Activated T-helper 17 cell treated with anti-CD3 and anti-CD28 coated beads, Interleukin-2, amount 50 U/mL, for 72 hours (primary cell): Measurements from ENCODE around the gene RAP1GDS1. TPM values are rescaled to one million over a fixed set of nuclear protein-coding genes. Genes with fewer than 3 reads are reported as not detected.

Experiments used
- ATAC-seq: fragments of 150-1000 bp; cut with Tn5 transposase; replicated peaks from 2 replicates; pipeline ENCODE4 v1.10.0; 2021; ENCODE audit warnings: mild to moderate bottlenecking, moderate library complexity
- H3K27ac Mint-ChIP-seq: one replicate; pipeline ENCODE4 v1.8.0; 2022; ENCODE audit warnings: mixed read lengths
- H3K27me3 Mint-ChIP-seq: one replicate; pipeline ENCODE4 v1.8.0; 2022; ENCODE audit warnings: mixed read lengths
- H3K36me3 Mint-ChIP-seq: one replicate; pipeline ENCODE4 v1.8.0; 2022; ENCODE audit warnings: low read depth, mild to moderate bottlenecking, mixed read lengths
- H3K4me1 Mint-ChIP-seq: one replicate; pipeline ENCODE4 v1.8.0; 2022; ENCODE audit warnings: mixed read lengths
- H3K4me3 Mint-ChIP-seq: one replicate; pipeline ENCODE4 v1.8.0; 2022; ENCODE audit warnings: mild to moderate bottlenecking, mixed read lengths
- H3K9me3 Mint-ChIP-seq: one replicate; pipeline ENCODE4 v1.8.0; 2022; ENCODE audit warnings: mixed read lengths
- total RNA-seq, 2 donors: library from RNA; stranded (reverse); gene quantifications; one replicate each; pipeline ENCODE4 v1.2.3, GENCODE V29; 2022

RAP1GDS1 gene
- total RNA-seq, 2 donors from 2014 or later: 29.8 to 66.1 TPM

GRCh38 chr4:98482847-98483806, 221.9 kb downstream of the RAP1GDS1 start:
- H3K4me3 Mint-ChIP-seq: peak overlapping the region; percentile 79
- peak; percentile 91 for ATAC-seq
- H3K4me1 Mint-ChIP-seq: peaks cover 65% of the 10 kb centered on the region

DNA sequence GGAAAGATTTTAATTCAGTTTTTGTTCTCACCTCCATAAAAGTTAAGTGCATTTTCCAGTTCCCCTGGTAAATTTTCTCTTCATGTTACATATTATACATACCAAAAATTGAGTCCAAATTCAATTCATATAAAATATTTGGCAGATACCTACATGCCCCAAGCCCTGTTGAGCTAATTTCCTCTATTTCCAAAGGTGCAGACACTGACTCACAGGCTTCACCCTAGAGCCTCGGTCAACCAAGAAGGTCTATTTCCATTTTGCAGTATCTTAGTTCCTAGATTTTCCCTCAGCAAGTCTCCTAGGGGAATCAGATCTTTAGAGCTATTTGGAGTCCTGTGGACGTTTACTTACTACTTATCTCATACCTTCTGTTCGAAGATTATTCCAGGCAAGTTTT, 222.8 kb downstream of the RAP1GDS1 start:
- H3K4me3 Mint-ChIP-seq: peak overlapping the region; percentile 79
- H3K27ac Mint-ChIP-seq: peak overlapping the region; percentile 99
- H3K27me3 Mint-ChIP-seq: no peaks in the 10 kb centered on the region
- peaks cover 65% of the 10 kb centered on the region for H3K4me1 Mint-ChIP-seq
- H3K9me3 Mint-ChIP-seq: no peaks in the 10 kb centered on the region
- H3K36me3 Mint-ChIP-seq: peaks cover 43% of the 10 kb centered on the region
- no peak for ATAC-seq

More at GRCh38 chr4:98482847-98483806, 221.9 kb downstream of the RAP1GDS1 start:
- no peaks in the 10 kb centered on the region for H3K27me3 Mint-ChIP-seq
- H3K36me3 Mint-ChIP-seq: peaks cover 52% of the 10 kb centered on the region
- peak overlapping the region; percentile 99 for H3K27ac Mint-ChIP-seq
- no peaks in the 10 kb centered on the region for H3K9me3 Mint-ChIP-seq

DNA sequence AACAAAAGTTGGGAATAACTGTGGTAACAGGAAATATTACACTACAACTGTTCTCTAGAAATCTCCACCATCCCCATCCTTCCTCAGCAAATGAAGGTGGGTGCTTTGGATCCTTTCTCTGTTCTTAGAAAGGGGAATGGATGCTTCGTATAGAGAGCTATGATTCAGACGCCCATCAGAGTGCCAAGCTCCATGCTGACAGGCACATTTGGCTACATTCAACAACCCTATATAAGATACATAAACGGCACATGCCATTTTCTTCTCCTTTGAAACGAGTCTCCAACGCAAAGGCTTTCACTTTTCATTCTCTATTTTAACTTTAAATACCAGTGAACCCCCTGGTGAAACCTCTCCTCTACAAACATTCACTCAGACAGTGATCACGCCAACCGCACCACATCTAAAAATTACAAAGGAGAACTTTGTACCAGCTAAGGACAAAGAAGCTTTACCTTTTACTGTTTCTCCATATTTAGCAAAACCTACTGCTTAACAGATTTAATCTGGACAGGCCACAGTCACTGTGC, 224.7 kb downstream of the RAP1GDS1 start:
- H3K27me3 Mint-ChIP-seq: no peaks in the 10 kb centered on the region
- H3K4me1 Mint-ChIP-seq: peaks cover 52% of the 10 kb centered on the region
- H3K9me3 Mint-ChIP-seq: no peaks in the 10 kb centered on the region
- peak overlapping the region; percentile 76 for H3K27ac Mint-ChIP-seq
- peaks cover 39% of the 10 kb centered on the region for H3K36me3 Mint-ChIP-seq
- H3K4me3 Mint-ChIP-seq: peak overlapping the region; percentile 56
- ATAC-seq: peak; percentile 27

- ATAC-seq: no peak
- no peaks in the 10 kb centered on the region for H3K27me3 Mint-ChIP-seq
Measured at GRCh38 chr4:98490251-98490650, 229.1 kb downstream of the RAP1GDS1 start.

DNA sequence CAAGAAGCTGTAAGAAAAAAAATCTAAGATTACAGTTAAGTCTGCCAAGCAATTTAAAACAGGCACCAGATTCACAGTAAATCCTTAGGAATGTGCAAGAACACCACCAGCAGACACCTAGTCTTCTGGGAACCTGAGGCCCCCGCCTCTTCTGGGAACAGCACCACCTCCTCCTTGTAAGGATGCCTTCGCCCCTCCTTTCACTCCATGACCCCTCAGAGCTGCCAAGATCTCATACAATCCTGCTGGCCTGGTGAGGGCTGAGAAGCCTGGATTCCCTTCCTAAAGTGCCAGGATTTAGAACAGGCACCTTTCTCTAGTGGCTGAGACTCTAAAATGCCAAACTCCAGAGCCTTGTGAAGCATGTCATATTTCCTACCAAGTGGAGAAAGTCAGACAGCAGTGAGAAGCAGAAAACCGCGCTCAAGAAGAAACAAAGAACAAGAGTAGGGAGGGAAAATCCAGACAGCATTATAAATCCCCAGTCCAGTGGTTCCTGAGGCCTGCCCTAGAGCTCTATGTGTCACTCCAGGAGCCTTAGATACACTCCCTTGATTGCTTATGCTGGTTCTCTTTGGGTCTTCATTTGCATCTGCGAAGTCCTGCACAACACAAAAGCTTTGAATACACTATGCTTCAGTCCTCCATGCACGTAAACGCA, 230.8 kb downstream of the RAP1GDS1 start:
- Mint-ChIP-seq H3K36me3 (peaks cover 5% of the 10 kb centered on the region), H3K4me3 (no peak overlapping the region), H3K27me3 (no peaks in the 10 kb centered on the region), H3K4me1 (peaks cover 6% of the 10 kb centered on the region), H3K27ac (no peak overlapping the region), H3K9me3 (no peaks in the 10 kb centered on the region)
- peak; percentile 47 for ATAC-seq

More at GRCh38 chr4:98490251-98490650, 229.1 kb downstream of the RAP1GDS1 start:
- Mint-ChIP-seq H3K4me1 (peaks cover 21% of the 10 kb centered on the region), H3K27ac (no peak overlapping the region), H3K9me3 (no peaks in the 10 kb centered on the region), H3K4me3 (no peak overlapping the region), H3K36me3 (peaks cover 7% of the 10 kb centered on the region)

GRCh38 chr4:98493296-98493695, 232.1 kb downstream of the RAP1GDS1 start:
- H3K36me3 Mint-ChIP-seq: peaks cover 12% of the 10 kb centered on the region
- no peaks in the 10 kb centered on the region for H3K27me3 Mint-ChIP-seq
- H3K4me1 Mint-ChIP-seq: peaks cover 10% of the 10 kb centered on the region
- ATAC-seq: peak; percentile 86
- peak overlapping the region; percentile 9 for H3K27ac Mint-ChIP-seq
- no peak overlapping the region for H3K4me3 Mint-ChIP-seq
- H3K9me3 Mint-ChIP-seq: no peaks in the 10 kb centered on the region

Other genes with a start within 250 kb of the RAP1GDS1 start
- gene STPG2, start 117.9 kb upstream of the RAP1GDS1 start, total RNA-seq: under 1 TPM; 0.19 to 0.21 TPM